NCI-H187 (cell line): ENCODE data around the gene YEATS2.
"Not testable (repeated sequence)": the region's sequence is repeated elsewhere in the genome, so short reads cannot be mapped to it uniquely, and the experiment has no call there.

Source experiments
- DNase-seq, 2 experiments: peaks; one replicate each; lab custom pipeline; 2025; lab: John Stamatoyannopoulos, UW

YEATS2 gene

DNA sequence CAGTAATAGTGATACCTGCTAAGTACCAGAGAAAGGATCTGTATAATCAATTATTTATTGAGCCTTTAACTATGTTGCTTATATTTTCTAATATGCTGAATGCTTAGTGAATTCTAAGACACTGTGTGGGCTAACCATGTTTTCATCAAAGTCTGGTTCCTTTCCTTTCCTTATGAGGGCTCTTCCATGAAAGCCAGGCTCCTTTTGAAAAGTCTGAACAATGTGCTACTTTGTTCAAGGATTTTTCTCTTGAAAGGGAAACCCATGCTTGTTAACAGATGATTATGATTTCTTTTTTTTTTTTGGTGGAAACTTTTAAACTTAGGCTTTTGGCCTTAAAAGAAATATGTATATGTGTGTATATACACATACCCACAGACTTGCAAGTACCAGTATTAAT, 17.0 kb downstream of the YEATS2 start:
- DNase-seq: no peak

DNA sequence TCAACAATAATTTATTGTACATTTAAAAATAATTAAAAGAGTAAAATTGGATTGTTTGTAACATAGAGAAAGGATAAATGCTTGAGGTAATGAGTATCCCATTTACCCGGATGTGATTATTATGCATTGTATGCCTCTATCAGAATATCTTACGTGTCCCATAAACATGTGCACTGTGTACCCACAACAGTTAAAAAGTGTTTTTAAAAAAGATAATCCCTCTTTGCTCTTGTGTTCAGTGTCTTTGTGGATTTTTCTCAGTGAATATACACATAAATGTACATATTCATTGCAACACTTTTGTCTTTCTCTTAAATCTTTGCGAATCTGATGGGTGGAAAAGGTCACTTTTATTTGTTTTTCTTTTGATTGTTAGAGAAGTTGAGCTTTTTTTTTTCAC, 20.4 kb downstream of the YEATS2 start:
- no peak for DNase-seq

DNA sequence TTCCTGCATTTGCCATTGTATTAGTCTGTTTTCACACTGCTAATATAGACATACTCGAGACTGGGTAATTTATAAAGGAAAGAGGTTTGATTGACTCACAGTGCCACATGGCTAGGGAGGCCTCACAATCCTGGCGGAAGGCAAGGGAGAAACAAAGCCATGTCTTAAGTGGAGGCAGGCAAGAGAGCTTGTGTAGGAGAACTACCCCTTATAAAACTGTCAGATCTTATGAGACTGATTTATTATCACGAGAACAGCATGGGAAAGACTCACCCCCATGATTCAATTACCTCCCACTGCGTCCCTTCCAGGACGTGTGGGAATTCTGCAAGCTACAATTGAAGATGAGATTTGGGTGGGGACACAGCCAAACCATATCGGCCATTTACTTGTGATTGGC, 27.8 kb downstream of the YEATS2 start:
- DNase-seq: no peak

DNA sequence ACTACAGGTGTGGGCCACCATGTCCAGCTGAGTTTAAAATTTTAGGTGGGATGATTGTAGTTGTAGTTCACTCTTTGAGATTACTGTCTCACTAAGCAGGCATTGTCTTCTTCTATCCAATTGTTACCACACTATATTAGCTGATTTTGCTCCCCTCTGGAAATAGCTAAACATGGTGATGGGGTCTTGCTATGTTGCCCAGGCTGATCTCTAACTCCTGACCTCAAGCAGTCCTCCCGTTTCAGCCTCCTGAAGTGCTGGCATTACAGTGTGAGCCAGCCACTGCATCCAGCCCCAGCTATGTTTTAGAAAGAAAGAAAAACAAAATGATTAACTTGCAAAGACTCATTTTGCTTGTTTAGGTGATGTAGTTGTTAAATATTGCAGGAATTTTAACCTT, 30.6 kb downstream of the YEATS2 start:
- DNase-seq: no peak

DNA sequence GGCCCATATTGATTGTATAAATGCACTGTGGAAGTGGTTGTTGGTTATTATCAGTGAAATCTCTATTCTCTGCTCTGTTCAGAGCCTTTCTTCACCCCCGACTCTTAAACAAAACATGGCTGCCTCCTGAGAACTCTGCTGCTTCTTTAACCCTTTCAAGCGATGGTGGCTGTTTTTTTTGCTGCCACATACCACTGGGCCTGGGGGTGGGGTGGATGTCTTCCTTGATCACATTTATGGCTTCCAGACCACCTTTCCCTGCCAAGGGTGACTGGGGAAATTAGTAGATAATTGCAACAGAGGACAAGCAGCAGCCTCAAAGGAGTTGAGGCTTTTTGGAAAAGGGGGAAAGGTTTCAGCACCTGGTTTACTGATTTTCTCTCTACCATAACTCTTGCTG, 32.8 kb downstream of the YEATS2 start:
- no peak for DNase-seq

DNA sequence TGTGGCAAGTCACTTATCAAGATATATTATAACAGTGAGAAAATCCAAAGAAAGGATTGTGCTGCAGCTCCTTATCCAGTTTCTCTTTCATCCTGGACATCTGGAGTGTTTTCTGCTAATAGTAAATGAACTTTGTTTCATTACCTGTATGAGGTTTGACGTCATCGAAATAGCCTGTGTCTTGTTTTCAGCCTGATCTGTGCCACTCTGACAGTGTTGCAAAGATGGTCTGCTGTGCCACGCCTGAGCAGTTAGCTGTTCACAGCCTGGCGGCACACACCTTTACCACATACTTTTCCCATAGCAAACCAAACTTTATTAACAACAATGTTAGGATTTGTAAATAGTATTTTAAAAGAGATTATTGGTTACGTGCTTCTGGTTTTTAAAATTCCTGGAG, 34.0 kb downstream of the YEATS2 start:
- DNase-seq: no peak

DNA sequence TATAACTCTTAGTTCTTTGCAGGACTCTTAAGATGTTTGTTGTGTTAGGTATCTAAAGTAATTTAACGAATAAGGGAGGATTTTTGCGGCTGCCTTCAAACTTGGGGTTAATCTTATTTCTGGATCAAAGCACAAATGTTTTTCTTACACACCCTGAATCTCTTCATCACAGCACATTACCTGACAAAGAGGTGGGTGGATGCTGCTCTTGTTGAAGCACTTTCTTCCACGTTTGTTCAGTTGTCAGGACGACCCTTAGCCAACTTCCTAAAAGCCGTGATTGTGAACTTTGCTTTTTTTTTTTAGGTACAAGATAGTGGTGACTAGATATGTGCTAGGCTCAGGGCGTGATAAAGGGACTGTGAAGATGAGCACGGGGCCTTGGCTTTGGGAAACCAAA, 36.0 kb downstream of the YEATS2 start:
- no peak for DNase-seq

DNA sequence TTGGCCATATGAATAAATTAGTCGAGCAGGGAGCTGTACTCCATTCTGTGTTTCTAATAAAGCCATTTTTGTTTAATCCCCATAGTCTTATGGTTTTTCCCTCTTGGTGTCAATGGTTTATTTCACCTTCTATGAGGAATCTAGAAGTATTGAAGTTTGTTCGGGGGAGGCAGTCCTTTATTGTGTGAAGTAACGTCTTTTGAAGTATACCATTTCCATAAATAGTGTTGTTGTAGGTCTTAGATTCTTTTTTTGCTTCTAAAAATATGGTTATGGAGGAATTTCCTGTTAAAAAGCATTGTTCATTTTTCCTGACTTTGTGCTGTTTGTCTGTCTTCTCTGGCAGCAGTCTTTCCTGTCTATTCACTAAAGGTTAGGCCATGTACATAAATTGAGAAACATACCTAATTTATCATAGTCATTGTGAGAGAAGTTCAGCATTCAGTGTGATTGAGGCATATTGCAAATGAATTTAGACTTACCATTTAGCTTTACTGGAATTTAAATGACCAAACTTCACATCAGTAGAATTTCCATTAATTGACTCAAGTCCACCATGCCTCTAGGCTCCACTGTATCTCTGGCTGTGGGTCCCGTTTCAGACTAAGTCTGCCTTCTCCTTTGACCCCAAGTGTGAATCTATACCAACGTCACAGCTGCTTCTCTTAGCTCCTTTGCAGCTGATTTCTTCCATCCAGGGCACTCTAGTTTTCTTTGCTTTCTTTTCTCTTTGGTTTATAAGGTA, 37.3 kb downstream of the YEATS2 start:
- no peak for DNase-seq

DNA sequence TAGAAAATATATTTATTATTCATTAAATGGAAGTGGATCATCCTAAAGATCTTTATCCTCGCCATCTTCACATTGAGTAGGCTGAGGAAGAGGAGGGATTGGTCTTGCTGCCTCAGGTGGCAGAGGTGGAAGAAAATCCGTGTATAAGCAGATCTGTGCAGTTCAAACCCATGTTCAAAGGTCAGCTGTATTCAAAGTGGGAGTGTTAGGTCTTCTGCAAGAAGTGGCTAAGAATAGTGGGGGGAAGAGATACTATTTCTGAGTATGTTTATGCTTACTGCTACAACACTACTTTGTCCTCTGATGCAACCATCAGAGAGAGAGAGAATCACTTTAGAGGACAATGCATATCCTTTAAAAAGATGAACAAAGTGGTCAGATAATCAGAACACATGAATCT, 39.5 kb downstream of the YEATS2 start:
- no peak for DNase-seq

DNA sequence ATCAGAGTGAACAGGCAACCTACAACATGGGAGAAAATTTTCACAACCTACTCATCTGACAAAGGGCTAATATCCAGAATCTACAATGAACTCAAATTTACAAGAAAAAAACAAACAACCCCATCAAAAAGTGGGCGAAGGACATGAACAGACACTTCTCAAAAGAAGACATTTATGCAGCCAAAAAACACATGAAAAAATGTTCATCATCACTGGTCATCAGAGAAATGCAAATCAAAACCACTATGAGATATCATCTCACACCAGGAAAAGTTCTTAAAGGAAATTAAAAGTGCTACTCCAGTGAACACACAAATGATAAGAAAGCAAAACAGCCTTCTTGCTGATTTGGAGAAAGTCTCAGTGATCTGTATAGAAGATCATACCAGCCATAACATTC, 42.6 kb downstream of the YEATS2 start:
- DNase-seq: not testable (repeated sequence)

DNA sequence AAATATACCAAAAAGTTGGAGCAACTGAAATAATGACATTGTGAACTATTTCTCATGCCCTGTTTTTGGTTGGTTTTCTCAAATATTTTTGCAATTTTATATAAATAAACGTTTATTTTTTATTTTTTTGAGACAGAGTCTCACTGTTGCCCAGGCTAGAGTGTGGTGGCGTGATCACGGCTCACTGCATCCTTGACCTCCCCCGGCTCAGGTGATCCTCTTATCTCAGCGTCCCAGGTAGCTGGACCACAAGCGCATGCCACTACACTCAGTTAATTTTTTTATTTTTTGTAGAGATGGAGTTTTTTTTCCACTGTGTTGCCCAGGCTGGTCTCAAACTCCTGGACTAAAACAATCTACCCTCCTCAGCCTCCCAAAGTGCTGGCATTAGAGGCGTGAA, 45.6 kb downstream of the YEATS2 start:
- DNase-seq: no peak

DNA sequence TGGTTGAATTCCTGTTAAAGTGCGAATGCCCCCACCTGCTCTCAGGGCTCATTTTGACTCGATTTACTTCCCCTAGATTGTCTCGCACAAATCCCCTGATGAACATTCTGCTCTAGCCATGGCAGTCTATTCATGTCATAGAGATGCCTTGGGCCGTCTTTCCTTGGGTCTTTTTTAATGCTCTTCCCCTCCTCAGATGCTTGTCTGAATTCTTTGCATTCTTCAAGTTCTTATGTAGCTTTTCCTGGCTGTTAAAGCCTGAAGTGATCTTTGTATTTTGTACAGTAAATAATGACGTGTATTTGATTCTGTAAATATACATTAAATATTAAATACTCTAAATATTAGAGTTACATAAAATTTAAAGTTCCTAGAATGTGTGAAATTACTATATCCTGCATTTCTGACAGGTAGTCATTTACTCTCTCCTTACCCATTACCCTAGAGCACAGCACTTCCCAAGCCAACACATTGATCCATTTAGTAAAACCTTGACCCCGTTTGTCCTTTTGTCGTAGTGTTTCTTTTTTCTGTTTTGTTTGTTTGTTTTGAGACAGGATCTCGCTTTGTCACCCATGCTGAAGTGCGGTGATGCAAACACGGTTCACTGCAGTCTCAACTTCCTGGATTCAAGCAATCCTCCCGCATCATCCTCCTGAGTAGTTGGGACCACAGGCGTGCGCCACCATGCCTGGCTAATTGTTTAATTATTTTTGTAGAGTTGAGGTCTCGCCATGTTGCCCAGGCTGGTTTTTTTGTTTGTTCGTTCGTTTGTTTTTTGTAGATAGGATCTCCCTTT, 47.9 kb downstream of the YEATS2 start:
- DNase-seq: no peak

DNA sequence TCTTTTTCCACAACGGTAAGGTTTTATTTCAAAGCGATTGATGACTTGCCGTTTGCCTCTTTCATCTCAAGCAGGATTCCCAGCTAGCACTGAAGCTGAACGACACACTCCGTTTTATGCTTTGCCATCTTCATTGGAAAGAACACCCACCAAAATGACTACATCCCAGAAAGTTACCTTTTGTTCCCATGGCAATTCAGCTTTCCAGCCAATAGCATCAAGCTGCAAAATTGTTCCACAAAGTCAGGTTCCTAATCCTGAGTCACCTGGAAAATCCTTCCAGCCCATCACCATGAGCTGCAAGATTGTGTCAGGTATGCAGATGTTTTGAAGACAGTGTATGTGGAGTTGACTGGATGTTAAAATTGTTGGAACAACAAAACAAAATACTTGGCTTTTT, 56.5 kb downstream of the YEATS2 start:
- DNase-seq: no peak

DNA sequence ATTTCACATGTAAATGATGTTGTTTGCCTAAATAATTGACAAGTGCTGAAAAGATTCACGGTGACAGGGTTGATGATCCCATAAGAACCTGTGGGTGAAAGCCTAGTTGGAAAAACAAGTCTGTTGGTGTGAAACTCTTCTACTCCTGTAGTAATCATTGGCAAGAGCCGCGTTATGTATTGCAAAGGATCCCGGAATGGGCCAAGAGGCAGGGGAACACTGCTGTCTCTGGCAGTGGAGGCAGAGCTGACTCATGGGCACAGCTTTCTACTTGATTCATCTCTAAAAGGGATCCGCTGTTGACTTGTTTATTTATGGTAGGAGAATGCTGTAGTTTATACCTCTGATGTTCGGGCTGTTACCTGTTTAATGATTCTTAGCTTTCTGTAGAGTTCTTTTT, 64.7 kb downstream of the YEATS2 start:
- DNase-seq: no peak

DNA sequence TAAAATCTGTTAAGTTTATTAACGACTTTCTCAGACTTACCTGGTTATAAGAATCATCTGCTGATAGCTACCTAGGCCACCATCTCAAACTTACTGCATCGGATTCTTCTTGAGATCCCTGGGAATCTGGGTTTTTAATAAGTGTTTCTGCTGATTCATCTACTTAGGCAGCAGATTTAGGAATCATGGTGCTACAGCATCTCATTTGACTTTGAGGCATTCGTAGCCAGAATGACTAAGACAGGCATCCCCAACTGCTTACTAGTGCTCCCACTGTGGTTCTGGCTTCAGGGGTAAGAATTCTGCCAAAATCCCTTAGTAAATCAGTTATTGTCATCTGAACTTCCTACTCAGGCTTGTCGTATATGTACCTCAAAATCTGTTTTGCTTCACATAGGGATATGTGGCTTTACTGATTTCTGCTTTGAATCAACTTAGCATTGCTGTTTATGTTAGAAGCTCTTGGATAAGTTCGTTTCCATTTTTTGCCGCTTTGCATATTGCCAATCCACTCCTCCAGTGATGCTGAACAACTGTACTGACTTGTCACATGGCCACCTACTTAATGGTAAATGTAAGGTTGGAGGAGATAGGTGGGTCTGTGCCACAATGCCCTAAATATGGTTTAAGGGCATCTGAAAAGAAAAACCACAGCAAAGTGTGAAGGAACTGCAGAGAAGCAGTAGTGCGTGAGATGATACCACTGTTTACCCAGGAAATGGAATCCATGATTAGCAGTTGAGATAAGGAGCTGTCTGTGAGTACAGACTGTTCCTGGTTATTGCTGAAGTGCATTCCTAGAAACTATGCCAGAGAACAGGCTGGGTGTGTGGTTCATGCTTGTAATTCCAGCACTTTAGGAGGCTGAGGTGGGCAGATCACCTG, 67.5 kb downstream of the YEATS2 start:
- DNase-seq: no peak

DNA sequence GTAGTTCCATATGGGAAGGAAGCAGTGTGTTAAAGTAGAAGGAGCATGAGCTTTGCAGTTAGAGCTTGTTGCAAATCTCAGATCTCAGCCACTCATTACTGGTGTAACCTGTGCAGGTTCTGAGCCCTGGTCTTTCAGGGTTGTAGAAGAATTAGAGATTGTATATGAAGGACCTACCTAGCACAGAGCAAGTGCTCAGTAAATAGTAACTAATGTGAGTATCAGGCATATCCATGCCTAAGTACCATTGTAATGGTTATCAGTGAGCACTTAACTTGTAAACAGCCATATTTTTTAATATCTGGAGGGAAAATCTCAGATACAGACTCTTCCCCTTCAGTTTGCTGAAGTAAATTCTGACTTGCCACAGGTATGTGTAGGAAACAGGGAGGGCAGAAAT, 68.5 kb downstream of the YEATS2 start:
- DNase-seq: no peak

DNA sequence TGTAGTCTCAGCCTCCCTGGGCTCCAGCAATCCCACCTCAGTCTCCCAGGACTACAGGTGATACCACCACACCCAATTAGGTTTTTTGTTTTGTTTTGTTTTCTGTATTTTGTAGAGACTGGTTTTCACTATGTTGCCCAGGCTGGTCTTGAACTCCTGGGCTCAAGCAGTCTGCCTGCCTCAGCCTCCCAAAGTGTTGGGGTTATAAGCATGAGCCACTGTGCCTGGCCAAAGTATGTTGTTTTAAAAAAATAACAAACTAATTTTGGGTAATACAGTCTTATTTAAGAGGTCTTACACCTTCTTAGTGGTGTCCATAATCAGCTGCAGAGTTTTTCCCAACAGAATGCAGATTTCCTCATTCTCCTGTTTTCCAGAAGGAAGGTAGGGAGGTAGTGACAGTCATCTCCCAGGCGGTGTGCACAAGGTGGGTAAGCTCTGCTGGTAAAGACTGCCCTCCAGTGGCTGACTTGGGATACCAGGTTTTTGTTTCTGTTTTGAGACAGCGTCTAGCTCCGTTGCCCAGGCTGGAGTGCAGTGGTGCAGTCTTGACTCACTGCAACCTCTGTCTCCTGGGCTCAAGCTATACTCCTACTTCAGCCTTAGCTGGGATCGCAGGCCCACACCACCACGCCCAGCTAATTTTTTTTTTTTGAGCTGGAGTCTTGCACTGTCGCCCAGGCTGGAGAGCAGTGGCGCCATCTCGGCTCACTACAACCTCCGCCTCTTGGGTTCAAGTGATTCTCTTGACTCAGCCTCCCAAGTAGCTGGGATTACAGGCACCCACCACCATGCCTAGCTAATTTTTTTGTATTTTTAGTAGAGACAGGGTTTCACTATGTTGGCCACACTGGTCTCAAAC, 69.4 kb downstream of the YEATS2 start:
- peak; percentile 8 to 30 for DNase-seq

DNA sequence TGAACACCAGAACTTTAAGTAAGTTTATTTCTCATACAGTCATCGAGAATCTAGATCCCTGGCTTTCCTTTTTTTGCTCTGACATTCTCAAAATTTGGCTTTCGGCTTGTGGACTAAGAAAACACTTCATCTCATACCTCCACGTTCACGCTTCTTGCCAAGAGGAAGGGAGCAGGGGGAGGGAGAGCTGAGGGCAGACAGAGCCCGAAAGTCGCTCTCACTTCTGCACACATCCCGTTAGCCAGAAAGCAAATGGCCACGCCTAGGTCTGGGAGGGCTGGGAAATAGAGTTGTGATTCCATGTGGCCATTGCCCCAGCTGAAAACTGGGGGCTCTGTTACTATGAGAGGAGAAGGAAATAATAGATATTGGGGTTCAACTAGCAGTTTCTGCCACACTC, 70.5 kb downstream of the YEATS2 start:
- DNase-seq: no peak

DNA sequence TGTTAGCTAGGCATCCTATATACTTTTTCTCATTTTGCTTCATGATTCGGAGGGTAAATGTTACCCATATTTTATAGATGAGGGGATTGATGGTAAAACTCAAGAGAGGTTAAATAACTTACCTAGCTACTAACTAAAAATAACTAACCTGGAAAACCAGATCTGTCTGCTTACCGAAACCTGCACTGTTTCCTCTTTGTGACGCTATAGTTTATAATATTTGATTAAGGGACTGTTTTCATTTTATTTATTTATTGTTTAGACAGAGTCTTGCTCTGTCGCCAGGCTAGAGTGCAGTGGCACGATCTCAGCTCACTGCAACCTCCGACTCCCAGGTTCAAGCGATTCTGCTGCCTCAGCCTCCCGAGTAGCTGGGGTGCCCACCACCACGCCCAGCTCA, 71.9 kb downstream of the YEATS2 start:
- DNase-seq: no peak

DNA sequence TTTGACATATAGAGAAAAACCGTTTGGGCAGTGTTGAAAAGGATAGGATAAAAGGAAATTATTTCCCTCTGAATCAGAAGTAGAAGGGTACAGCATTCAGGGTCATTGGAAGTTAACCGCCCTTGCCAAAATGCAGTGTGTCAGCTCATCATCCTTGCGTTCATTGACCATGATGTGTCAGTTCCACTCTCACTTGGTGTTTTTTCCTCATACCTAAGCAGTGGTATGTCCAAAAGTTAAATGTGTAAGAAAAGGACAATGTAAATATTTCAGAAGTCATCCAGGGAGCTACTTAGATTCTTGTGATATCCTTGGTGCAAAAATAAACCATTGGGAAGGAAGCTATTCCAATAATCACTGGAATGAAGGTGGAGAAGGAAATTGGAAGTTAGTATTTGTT, 77.0 kb downstream of the YEATS2 start:
- DNase-seq: no peak

DNA sequence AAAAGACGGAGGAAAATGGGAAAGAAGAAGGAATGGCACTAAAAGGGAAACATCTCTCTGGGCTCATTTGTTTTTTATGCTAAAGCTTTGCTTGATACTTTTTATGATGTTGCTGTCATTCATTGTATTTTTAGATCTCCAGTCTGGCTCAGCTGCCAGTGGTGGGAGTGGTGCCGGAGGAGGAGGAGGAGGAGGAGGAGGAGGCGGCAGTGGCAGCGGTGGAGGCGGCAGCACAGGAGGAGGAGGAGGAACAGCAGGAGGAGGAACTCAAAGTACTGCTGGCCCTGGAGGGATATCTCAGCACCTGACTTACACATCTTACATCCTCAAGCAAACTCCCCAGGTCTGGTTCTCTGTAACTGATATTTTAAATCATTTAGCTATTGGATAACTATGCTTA, 78.2 kb downstream of the YEATS2 start:
- DNase-seq: no peak

DNA sequence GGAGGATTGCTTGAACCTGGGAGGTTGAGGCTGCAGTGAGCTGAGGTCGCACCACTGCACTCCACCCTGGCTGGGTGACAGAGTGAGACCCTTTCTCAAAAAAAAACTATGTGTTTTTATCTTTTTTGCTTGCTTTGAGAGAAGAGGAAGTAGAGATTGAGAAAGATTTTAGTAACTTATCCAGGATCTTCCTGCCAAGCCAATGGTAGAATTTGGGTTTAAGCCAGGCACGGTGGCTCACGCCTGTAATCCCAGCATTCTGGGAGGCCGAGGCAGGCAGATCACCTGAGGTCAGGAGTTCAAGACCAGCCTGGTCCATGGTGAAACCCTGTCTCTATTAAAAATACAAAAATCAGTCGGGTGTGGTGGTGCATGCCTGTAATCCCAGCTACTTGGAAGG, 78.9 kb downstream of the YEATS2 start:
- DNase-seq: not testable (repeated sequence)
